HepG2 (cell line): ENCODE results near the gene PTPRH. TPM values are rescaled to one million over a fixed set of nuclear protein-coding genes. Genes with fewer than 3 reads are reported as not detected.
A peak's percentile ranks its signal among the peaks of the same experiment; 100 is the strongest.

Experiments
- ASH2L ChIP-seq: fragments of 300-600, 200-600 bp; sonication (generic); IDR thresholded peaks from 2 replicates; pipeline ENCODE4 v1.7.0; 2017; ENCODE audit warnings: low read depth, mild to moderate bottlenecking, moderate library complexity, mixed read lengths, low read length; ENCODE audit not compliant: insufficient read length
- CBFB ChIP-seq: sonication (generic); formaldehyde crosslinking; IDR thresholded peaks from 2 replicates; pipeline ENCODE4 v1.4.0; 2020; ENCODE audit warnings: missing genetic modification reagents
- CEBPG ChIP-seq: IDR thresholded peaks from 2 replicates; pipeline ENCODE4 v1.6.1; 2016
- EEA1 ChIP-seq: sonication (generic); formaldehyde crosslinking; IDR thresholded peaks from 2 replicates; pipeline ENCODE4 v1.5.1; 2020; ENCODE audit warnings: mild to moderate bottlenecking, missing genetic modification reagents, borderline replicate concordance
- JUND ChIP-seq: sonication (generic); formaldehyde crosslinking; IDR thresholded peaks from 2 replicates; pipeline ENCODE4 v1.8.0; 2022; ENCODE audit warnings: mild to moderate bottlenecking, missing genetic modification reagents
- MYC ChIP-seq: sonication (generic); formaldehyde crosslinking; IDR thresholded peaks from 2 replicates; pipeline ENCODE4 v1.9.0; 2021; ENCODE audit warnings: missing genetic modification reagents, borderline replicate concordance
- NFKB2 ChIP-seq: sonication (generic); formaldehyde crosslinking; IDR thresholded peaks from 2 replicates; pipeline ENCODE4 v1.4.0; 2020; ENCODE audit warnings: missing genetic modification reagents, borderline replicate concordance
- RCOR2 ChIP-seq: IDR thresholded peaks from 2 replicates; pipeline ENCODE4 v1.6.1; 2016; ENCODE audit warnings: missing biosample characterization, missing genetic modification reagents
- RORA ChIP-seq: sonication (generic); formaldehyde crosslinking; IDR thresholded peaks from 2 replicates; pipeline ENCODE4 v1.5.0; 2020; ENCODE audit warnings: mild to moderate bottlenecking, missing genetic modification reagents, moderate library complexity
- SRF ChIP-seq: IDR thresholded peaks from 2 replicates; pipeline ENCODE4 v1.6.1; 2011; ENCODE audit warnings: mild to moderate bottlenecking, low read depth, low read length, moderate library complexity
- TOE1 ChIP-seq: sonication (generic); formaldehyde crosslinking; IDR thresholded peaks from 2 replicates; pipeline ENCODE4 v1.4.0; 2020; ENCODE audit warnings: mild to moderate bottlenecking, missing genetic modification reagents
- ZNF17 ChIP-seq: sonication (generic); formaldehyde crosslinking; IDR thresholded peaks from 2 replicates; pipeline ENCODE4 v1.5.0; 2020; ENCODE audit warnings: mild to moderate bottlenecking, missing genetic modification reagents
- ZNF558 ChIP-seq: sonication (generic); formaldehyde crosslinking; IDR thresholded peaks from 2 replicates; pipeline ENCODE4 v1.9.0; 2022; ENCODE audit warnings: mild to moderate bottlenecking, missing genetic modification reagents, borderline replicate concordance
- ZNF775 ChIP-seq: sonication (generic); formaldehyde crosslinking; IDR thresholded peaks from 2 replicates; pipeline ENCODE4 v1.4.0; 2020; ENCODE audit warnings: missing genetic modification reagents, mild to moderate bottlenecking, moderate library complexity, borderline replicate concordance
- polyA plus RNA-seq, 8 experiments: library from polyadenylated mRNA; depleted of rRNA in 3 of 8; stranded (reverse) in 7 of 8; unstranded in 1 of 8; fragments of >200 nt; fragmentation: Illumina TruSeq in 4 of 8; extraction: Trizol in 4 of 8; gene quantifications; 2 replicates each; pipeline versions ENCODE4 v1.2.1 to v1.2.3, GENCODE V29; 2011 to 2016; ENCODE audit warnings: low read depth in 4 of 8, missing spikeins in 1 of 8, mixed read lengths in 1 of 8; ENCODE audit not compliant: insufficient read depth in 1 of 8
- total RNA-seq, 5 experiments: library from RNA; depleted of rRNA; stranded (reverse); fragments of >200 nt; fragmentation: Illumina TruSeq; extraction: Trizol; gene quantifications; 2 replicates each; pipeline ENCODE4 v1.2.3, GENCODE V29; 2016; ENCODE audit warnings: low read depth in 1 of 5
- TF ChIP-seq, protein P1 (sequence below): sonication (generic); formaldehyde crosslinking; IDR thresholded peaks from 2 replicates; pipeline ENCODE4 v1.4.0; 2020; ENCODE audit warnings: missing genetic modification reagents
- TF ChIP-seq, protein P2 (sequence below): sonication (generic); formaldehyde crosslinking; IDR thresholded peaks from 2 replicates; pipeline ENCODE4 v1.4.0; 2020; ENCODE audit warnings: missing genetic modification reagents
- TF ChIP-seq, protein P3 (sequence below): sonication (generic); formaldehyde crosslinking; IDR thresholded peaks from 2 replicates; pipeline ENCODE4 v1.4.0; 2020; ENCODE audit warnings: missing genetic modification reagents
- TF ChIP-seq, protein P4 (sequence below): conservative IDR thresholded peaks from 2 replicates; pipeline ENCODE4 v1.6.1; 2018; ENCODE audit warnings: missing genetic modification reagents
- TF ChIP-seq, protein P5 (sequence below): sonication (generic); formaldehyde crosslinking; IDR thresholded peaks from 2 replicates; pipeline ENCODE4 v1.4.0; 2020; ENCODE audit warnings: missing genetic modification reagents, borderline replicate concordance

Gene PTPRH
- total and polyA plus RNA-seq, 2 of the 13 experiments (the other 11 are each of a cell fraction or from before 2014, with no cell fraction given): 14.7 to 125 TPM

DNA sequence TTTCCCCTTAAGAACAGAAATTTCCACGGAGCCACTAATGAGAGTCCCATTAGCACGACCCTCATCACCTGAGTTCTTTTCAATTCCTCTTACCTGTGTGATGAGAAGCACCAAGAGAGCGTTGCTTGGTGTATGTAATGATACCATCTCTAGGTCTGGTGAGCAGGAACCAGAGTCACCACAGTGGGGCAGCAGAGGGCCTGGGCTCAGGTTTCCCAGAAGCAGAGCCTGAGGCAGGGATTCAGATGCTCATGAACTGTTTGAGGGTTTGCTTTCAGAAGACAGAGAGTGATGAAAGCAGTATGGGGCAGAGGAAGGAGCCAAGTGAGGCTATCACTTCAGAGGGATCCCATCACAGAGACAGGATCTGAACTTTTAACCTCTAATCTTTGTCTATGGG, 3.1 kb upstream of the PTPRH start (continued):
- TF ChIP-seq, protein P1, sequence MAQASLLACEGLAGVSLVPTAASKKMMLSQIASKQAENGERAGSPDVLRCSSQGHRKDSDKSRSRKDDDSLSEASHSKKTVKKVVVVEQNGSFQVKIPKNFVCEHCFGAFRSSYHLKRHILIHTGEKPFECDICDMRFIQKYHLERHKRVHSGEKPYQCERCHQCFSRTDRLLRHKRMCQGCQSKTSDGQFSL: no peak
- TF ChIP-seq ASH2L (no peak), ZNF558 (CRISPR knock-in tag) (no peak), CBFB (CRISPR knock-in tag) (no peak), JUND (CRISPR knock-in tag) (no peak), RCOR2 (no peak), NFKB2 (CRISPR knock-in tag) (no peak), EEA1 (no peak), CEBPG (CRISPR knock-in tag) (0 out of 2 replicates have a peak, but pooled peaks have one; percentile 7), TOE1 (no peak), RORA (CRISPR knock-in tag) (no peak), MYC (CRISPR knock-in tag) (no peak), ZNF775 (CRISPR knock-in tag) (no peak), ZNF17 (no peak), SRF (0 out of 2 replicates have a peak, but pooled peaks have one; percentile 24)
- TF ChIP-seq, protein P2, sequence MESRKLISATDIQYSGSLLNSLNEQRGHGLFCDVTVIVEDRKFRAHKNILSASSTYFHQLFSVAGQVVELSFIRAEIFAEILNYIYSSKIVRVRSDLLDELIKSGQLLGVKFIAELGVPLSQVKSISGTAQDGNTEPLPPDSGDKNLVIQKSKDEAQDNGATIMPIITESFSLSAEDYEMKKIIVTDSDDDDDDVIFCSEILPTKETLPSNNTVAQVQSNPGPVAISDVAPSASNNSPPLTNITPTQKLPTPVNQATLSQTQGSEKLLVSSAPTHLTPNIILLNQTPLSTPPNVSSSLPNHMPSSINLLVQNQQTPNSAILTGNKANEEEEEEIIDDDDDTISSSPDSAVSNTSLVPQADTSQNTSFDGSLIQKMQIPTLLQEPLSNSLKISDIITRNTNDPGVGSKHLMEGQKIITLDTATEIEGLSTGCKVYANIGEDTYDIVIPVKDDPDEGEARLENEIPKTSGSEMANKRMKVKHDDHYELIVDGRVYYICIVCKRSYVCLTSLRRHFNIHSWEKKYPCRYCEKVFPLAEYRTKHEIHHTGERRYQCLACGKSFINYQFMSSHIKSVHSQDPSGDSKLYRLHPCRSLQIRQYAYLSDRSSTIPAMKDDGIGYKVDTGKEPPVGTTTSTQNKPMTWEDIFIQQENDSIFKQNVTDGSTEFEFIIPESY (CRISPR knock-in tag): 0 out of 2 replicates have a peak, but pooled peaks have one; percentile 20
- TF ChIP-seq, protein P3, sequence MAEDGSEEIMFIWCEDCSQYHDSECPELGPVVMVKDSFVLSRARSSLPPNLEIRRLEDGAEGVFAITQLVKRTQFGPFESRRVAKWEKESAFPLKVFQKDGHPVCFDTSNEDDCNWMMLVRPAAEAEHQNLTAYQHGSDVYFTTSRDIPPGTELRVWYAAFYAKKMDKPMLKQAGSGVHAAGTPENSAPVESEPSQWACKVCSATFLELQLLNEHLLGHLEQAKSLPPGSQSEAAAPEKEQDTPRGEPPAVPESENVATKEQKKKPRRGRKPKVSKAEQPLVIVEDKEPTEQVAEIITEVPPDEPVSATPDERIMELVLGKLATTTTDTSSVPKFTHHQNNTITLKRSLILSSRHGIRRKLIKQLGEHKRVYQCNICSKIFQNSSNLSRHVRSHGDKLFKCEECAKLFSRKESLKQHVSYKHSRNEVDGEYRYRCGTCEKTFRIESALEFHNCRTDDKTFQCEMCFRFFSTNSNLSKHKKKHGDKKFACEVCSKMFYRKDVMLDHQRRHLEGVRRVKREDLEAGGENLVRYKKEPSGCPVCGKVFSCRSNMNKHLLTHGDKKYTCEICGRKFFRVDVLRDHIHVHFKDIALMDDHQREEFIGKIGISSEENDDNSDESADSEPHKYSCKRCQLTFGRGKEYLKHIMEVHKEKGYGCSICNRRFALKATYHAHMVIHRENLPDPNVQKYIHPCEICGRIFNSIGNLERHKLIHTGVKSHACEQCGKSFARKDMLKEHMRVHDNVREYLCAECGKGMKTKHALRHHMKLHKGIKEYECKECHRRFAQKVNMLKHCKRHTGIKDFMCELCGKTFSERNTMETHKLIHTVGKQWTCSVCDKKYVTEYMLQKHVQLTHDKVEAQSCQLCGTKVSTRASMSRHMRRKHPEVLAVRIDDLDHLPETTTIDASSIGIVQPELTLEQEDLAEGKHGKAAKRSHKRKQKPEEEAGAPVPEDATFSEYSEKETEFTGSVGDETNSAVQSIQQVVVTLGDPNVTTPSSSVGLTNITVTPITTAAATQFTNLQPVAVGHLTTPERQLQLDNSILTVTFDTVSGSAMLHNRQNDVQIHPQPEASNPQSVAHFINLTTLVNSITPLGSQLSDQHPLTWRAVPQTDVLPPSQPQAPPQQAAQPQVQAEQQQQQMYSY (CRISPR knock-in tag): peak; percentile 79; the same call in 1 of the 2 replicates
- TF ChIP-seq, protein P4, sequence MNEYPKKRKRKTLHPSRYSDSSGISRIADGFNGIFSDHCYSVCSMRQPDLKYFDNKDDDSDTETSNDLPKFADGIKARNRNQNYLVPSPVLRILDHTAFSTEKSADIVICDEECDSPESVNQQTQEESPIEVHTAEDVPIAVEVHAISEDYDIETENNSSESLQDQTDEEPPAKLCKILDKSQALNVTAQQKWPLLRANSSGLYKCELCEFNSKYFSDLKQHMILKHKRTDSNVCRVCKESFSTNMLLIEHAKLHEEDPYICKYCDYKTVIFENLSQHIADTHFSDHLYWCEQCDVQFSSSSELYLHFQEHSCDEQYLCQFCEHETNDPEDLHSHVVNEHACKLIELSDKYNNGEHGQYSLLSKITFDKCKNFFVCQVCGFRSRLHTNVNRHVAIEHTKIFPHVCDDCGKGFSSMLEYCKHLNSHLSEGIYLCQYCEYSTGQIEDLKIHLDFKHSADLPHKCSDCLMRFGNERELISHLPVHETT (CRISPR knock-in tag): no peak
- TF ChIP-seq, protein P5, sequence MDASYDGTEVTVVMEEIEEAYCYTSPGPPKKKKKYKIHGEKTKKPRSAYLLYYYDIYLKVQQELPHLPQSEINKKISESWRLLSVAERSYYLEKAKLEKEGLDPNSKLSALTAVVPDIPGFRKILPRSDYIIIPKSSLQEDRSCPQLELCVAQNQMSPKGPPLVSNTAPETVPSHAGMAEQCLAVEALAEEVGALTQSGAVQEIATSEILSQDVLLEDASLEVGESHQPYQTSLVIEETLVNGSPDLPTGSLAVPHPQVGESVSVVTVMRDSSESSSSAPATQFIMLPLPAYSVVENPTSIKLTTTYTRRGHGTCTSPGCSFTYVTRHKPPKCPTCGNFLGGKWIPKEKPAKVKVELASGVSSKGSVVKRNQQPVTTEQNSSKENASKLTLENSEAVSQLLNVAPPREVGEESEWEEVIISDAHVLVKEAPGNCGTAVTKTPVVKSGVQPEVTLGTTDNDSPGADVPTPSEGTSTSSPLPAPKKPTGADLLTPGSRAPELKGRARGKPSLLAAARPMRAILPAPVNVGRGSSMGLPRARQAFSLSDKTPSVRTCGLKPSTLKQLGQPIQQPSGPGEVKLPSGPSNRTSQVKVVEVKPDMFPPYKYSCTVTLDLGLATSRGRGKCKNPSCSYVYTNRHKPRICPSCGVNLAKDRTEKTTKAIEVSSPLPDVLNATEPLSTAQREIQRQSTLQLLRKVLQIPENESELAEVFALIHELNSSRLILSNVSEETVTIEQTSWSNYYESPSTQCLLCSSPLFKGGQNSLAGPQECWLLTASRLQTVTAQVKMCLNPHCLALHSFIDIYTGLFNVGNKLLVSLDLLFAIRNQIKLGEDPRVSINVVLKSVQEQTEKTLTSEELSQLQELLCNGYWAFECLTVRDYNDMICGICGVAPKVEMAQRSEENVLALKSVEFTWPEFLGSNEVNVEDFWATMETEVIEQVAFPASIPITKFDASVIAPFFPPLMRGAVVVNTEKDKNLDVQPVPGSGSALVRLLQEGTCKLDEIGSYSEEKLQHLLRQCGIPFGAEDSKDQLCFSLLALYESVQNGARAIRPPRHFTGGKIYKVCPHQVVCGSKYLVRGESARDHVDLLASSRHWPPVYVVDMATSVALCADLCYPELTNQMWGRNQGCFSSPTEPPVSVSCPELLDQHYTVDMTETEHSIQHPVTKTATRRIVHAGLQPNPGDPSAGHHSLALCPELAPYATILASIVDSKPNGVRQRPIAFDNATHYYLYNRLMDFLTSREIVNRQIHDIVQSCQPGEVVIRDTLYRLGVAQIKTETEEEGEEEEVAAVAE: no peak
